ENCODE data around the gene ZNF710.
A peak's percentile ranks its signal among the peaks of the same experiment; 100 is the strongest.
"Not testable (repeated sequence)": the region's sequence is repeated elsewhere in the genome, so short reads cannot be mapped to it uniquely, and the experiment has no call there.

The ZNF710 gene

GRCh38 chr15:90001062-90001682, at the start of gene ZNF710:
Gene ZNF710, plus strand, starts transcription at chr15:90001324. Its CDS starts 65,814 bp downstream, at chr15:90067138.
- DNase-seq, result peak; percentile 57

GRCh38 chr15:89954541-89954940, 46.6 kb upstream of the ZNF710 start:
- no peak for DNase-seq

GRCh38 chr15:89955449-89955998, 45.6 kb upstream of the ZNF710 start:
- not testable (repeated sequence) for DNase-seq

GRCh38 chr15:89958107-89958805, 42.9 kb upstream of the ZNF710 start:
- no peak for DNase-seq

GRCh38 chr15:89963301-89964231, 37.6 kb upstream of the ZNF710 start:
- DNase-seq, result peak; percentile 17

- peak; percentile 24 for DNase-seq
Measured at GRCh38 chr15:89964232-89964954, 36.7 kb upstream of the ZNF710 start.

GRCh38 chr15:89967881-89968280, 33.2 kb upstream of the ZNF710 start:
- DNase-seq, result no peak

- DNase-seq, result peak; percentile 52
Measured at GRCh38 chr15:89971592-89971997, 29.5 kb upstream of the ZNF710 start.

- DNase-seq, result no peak
Measured at GRCh38 chr15:89972085-89972484, 29.0 kb upstream of the ZNF710 start.

- no peak for DNase-seq
Measured at GRCh38 chr15:89975482-89976245, 25.5 kb upstream of the ZNF710 start.

GRCh38 chr15:89976246-89976600, 24.9 kb upstream of the ZNF710 start:
- DNase-seq, result no peak

- not testable (repeated sequence) for DNase-seq
Measured at GRCh38 chr15:89977836-89978235, 23.3 kb upstream of the ZNF710 start.

GRCh38 chr15:89978914-89979313, 22.2 kb upstream of the ZNF710 start:
- no peak for DNase-seq

- no peak for DNase-seq
Measured at GRCh38 chr15:89980896-89981295, 20.2 kb upstream of the ZNF710 start.

GRCh38 chr15:89982315-89983055, 18.6 kb upstream of the ZNF710 start:
- DNase-seq, result no peak

- no peak for DNase-seq
Measured at GRCh38 chr15:89984001-89984400, 17.1 kb upstream of the ZNF710 start.

- DNase-seq, result no peak
Measured at GRCh38 chr15:89984421-89985010, 16.6 kb upstream of the ZNF710 start.

GRCh38 chr15:89985111-89985510, 16.0 kb upstream of the ZNF710 start:
- no peak for DNase-seq

GRCh38 chr15:89991312-89991711, 9.8 kb upstream of the ZNF710 start:
- DNase-seq, result no peak

GRCh38 chr15:89993349-89993748, 7.8 kb upstream of the ZNF710 start:
- peak; percentile 57 for DNase-seq

- DNase-seq, result no peak
Measured at GRCh38 chr15:89997079-89997478, 4.0 kb upstream of the ZNF710 start.
